Measurements from ENCODE around the gene KCTD10. TPM values are rescaled to one million over a fixed set of nuclear protein-coding genes. Genes with fewer than 3 reads are reported as not detected.

The KCTD10 gene
- total and polyA plus RNA-seq, 10 of the 15 experiments (the other 5 are each of a cell fraction or from before 2014, with no cell fraction given) = 5.6 to 52.0 (median 34.2) TPM

DNA sequence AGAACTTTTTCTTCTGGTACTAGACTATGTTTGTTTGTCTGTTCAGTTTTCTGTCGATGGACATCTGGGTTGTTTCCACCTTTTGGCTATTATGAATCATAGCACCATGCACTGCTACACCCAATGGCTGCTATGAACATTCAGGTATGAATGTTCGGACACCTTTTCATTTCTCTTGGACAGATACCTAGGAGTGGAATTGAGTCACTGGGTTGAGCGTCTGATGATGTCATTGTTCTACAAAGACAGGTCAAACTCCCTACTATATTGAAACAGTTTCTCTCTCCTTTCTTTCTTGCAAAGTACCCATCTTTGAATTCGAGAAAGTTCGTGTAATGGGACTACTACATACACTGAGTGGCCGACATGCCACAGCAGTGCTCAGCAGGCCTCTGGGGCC, 44.7 kb downstream of the KCTD10 start:
- Histone ChIP-seq H2AFZ (ENCODE audit: control insufficient read depth, low read depth, low read length) (no peak overlapping the region), H3K4me1 (ENCODE audit: control insufficient read depth, insufficient read depth, low read length) (no peaks in the 10 kb centered on the region; the same call in 1 of the 2 replicates), H3K36me3 (ENCODE audit: control insufficient read depth in 2 of 2, insufficient read depth in 2 of 2, low read length in 1 of 2) (no peaks in the 10 kb centered on the region), H3K4me3 (no peak overlapping the region), H4K20me1 (ENCODE audit: control insufficient read depth, insufficient read depth) (no peaks in the 10 kb centered on the region), H3K9me3 (replicated peaks; ENCODE audit: control insufficient read depth, insufficient read depth, low read length) (no peaks in the 10 kb centered on the region), H3K4me2 (ENCODE audit: control insufficient read depth, insufficient read depth) (no peak overlapping the region), H3K9ac (ENCODE audit: control insufficient read depth, insufficient read depth, low read length) (no peak overlapping the region), H3K79me2 (ENCODE audit: control insufficient read depth, insufficient read depth, low read length) (no peaks in the 10 kb centered on the region), H3K27me3 (replicated peaks in 1 of 2; ENCODE audit: control insufficient read depth in 2 of 2, insufficient read depth in 2 of 2, low read length in 1 of 2) (no peaks in the 10 kb centered on the region), H3K27ac (ENCODE audit: control insufficient read depth, insufficient read depth) (no peak overlapping the region)
- ChIA-PET SMC1A (ENCODE audit: uncharacterized antibody, unreplicated experiment) (interaction anchor here (1.2 to 1.5 kb wide), 3 partner anchors 42 to 344 kb away, joined by 3 to 4 read pairs (median 4); no protein-coding TSS in a partner anchor), CTCF (interaction anchor here (1.0 to 1.7 kb wide), 13 partner anchors 10 to 446 kb away, joined by 3 to 9 read pairs (median 4); no protein-coding TSS in a partner anchor), RAD21 (ENCODE audit: unreplicated experiment) (no interaction called here), POLR2A (no interaction called here)
- 8% methylated on average over 6 of the region's 6 CpGs for WGBS (ENCODE audit: insufficient coverage, insufficient replicate concordance, low lambda C conversion rate, missing lambda C conversion rate)
- in situ Hi-C loops (cut with MboI) = loop anchor here (5.0 kb wide), 1 partner anchor 345 kb away; no protein-coding TSS in a partner anchor
- FAIRE-seq (no peak), DNase-seq (ENCODE audit: low read depth, low spot score) (no peak), ATAC-seq (no peak; the same call in 2 of the 3 replicates)
- TF ChIP-seq SMC3 (IDR thresholded peaks at IDR 0.05; ENCODE audit: borderline replicate concordance, low read length) = no peak
- TF ChIP-seq JUNB (IDR thresholded peaks at IDR 0.05) = no peak
- TF ChIP-seq GABPA (IDR thresholded peaks at IDR 0.05; ENCODE audit: low read depth) = no peak
- no peak for TF ChIP-seq IRF4 (IDR thresholded peaks at IDR 0.05; ENCODE audit: low read depth, low read length)
- BruUV-seq (replicated peaks) = no TSS peak
- intact Hi-C loops (cut with micrococcal nuclease; ENCODE audit: unreplicated experiment) = loop anchor here (1.0 kb wide), 1 partner anchor 343 kb away; no protein-coding TSS in a partner anchor

GRCh38 chr12:109430244-109430643, 46.9 kb downstream of the KCTD10 start:
- no peaks in the 10 kb centered on the region for H3K9me3 ChIP-seq (replicated peaks; ENCODE audit: control insufficient read depth, insufficient read depth, low read length)
- FAIRE-seq = no peak
- POLR2A ChIA-PET = no interaction called here
- H2AFZ ChIP-seq (ENCODE audit: control insufficient read depth, low read depth, low read length) = no peak overlapping the region
- in situ Hi-C loops (cut with MboI) = loop anchor here (5.0 kb wide), 1 partner anchor 347 kb away; no protein-coding TSS in a partner anchor
- H3K4me1 ChIP-seq (ENCODE audit: control insufficient read depth, insufficient read depth, low read length) = no peaks in the 10 kb centered on the region; the same call in 1 of the 2 replicates
- no TSS peak for BruUV-seq (replicated peaks)
- intact Hi-C loops (cut with micrococcal nuclease; ENCODE audit: unreplicated experiment) = no loop called here
- H3K4me3 ChIP-seq = no peak overlapping the region
- no peaks in the 10 kb centered on the region for H3K36me3 ChIP-seq (ENCODE audit: control insufficient read depth in 2 of 2, insufficient read depth in 2 of 2, low read length in 1 of 2)
- WGBS (ENCODE audit: insufficient coverage, insufficient replicate concordance, low lambda C conversion rate, missing lambda C conversion rate) = 63% methylated on average over 6 of the region's 6 CpGs
- H3K4me2 ChIP-seq (ENCODE audit: control insufficient read depth, insufficient read depth) = no peak overlapping the region
- SMC1A ChIA-PET (ENCODE audit: uncharacterized antibody, unreplicated experiment) = no interaction called here
- no peak overlapping the region for H3K27ac ChIP-seq (ENCODE audit: control insufficient read depth, insufficient read depth)
- no peak overlapping the region for H3K9ac ChIP-seq (ENCODE audit: control insufficient read depth, insufficient read depth, low read length)
- RAD21 ChIA-PET (ENCODE audit: unreplicated experiment) = no interaction called here
- CTCF ChIA-PET = interaction anchor here (0.7 to 1.2 kb wide), 2 partner anchors 9 to 13 kb away, joined by 4 to 7 read pairs; no protein-coding TSS in a partner anchor
- no peaks in the 10 kb centered on the region for H4K20me1 ChIP-seq (ENCODE audit: control insufficient read depth, insufficient read depth)
- no peak for DNase-seq (ENCODE audit: low read depth, low spot score)
- no peaks in the 10 kb centered on the region for H3K27me3 ChIP-seq (replicated peaks in 1 of 2; ENCODE audit: control insufficient read depth in 2 of 2, insufficient read depth in 2 of 2, low read length in 1 of 2)
- no peak for ATAC-seq
- H3K79me2 ChIP-seq (ENCODE audit: control insufficient read depth, insufficient read depth, low read length) = no peaks in the 10 kb centered on the region
- no peak for TF ChIP-seq FOXK2 (IDR thresholded peaks at IDR 0.05)
- TF ChIP-seq, protein P1, sequence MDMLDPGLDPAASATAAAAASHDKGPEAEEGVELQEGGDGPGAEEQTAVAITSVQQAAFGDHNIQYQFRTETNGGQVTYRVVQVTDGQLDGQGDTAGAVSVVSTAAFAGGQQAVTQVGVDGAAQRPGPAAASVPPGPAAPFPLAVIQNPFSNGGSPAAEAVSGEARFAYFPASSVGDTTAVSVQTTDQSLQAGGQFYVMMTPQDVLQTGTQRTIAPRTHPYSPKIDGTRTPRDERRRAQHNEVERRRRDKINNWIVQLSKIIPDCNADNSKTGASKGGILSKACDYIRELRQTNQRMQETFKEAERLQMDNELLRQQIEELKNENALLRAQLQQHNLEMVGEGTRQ (IDR thresholded peaks at IDR 0.05; ENCODE audit: borderline replicate concordance, low read depth, low read length) = no peak
- no peak for TF ChIP-seq CREB1 (IDR thresholded peaks at IDR 0.05; ENCODE audit: low read depth)
- no peak for TF ChIP-seq RBBP5 (conservative IDR thresholded peaks at IDR 0.05)
- no peak for TF ChIP-seq RELB (IDR thresholded peaks at IDR 0.05; ENCODE audit: low read depth)
- no peak for TF ChIP-seq MTA3 (IDR thresholded peaks at IDR 0.05; ENCODE audit: borderline replicate concordance, low read length)
- no peak for TF ChIP-seq ZBTB33 (IDR thresholded peaks at IDR 0.05)
- no peak for TF ChIP-seq CEBPB (IDR thresholded peaks at IDR 0.05; ENCODE audit: borderline replicate concordance in 1 of 2, low read depth in 2 of 2, low read length in 2 of 2)
- no peak for TF ChIP-seq STAT3 (IDR thresholded peaks at IDR 0.05; ENCODE audit: low read depth, low read length)
